HEK293 (cell line): ENCODE data around the gene ACP7.

Source experiments
- BCL11B ChIP-seq: fragments of 450-650 bp; formaldehyde crosslinking; IDR thresholded peaks from 2 replicates; pipeline ENCODE4 v1.5.1; 2016; ENCODE audit warnings: low read depth, missing biosample characterization, missing genetic modification characterization
- GLIS1 ChIP-seq: fragments of 450-650 bp; formaldehyde crosslinking; IDR thresholded peaks from 2 replicates; pipeline ENCODE4 v1.5.1; 2016; ENCODE audit warnings: missing biosample characterization, missing genetic modification characterization
- GLIS2 ChIP-seq: fragments of 450-650 bp; formaldehyde crosslinking; IDR thresholded peaks from 2 replicates; pipeline ENCODE4 v1.5.1; 2016; ENCODE audit warnings: missing biosample characterization, missing genetic modification characterization
- KLF10 ChIP-seq: fragments of 450-650 bp; IDR thresholded peaks from 2 replicates; pipeline ENCODE4 v1.5.1; 2018; ENCODE audit warnings: missing biosample characterization, mild to moderate bottlenecking, missing genetic modification characterization
- RBAK ChIP-seq: fragments of 450-650 bp; formaldehyde crosslinking; IDR thresholded peaks from 2 replicates; pipeline ENCODE4 v1.5.1; 2016; ENCODE audit warnings: missing biosample characterization, missing genetic modification characterization
- REPIN1 ChIP-seq: fragments of 450-650 bp; formaldehyde crosslinking; IDR thresholded peaks from 2 replicates; pipeline ENCODE4 v1.5.1; 2017; ENCODE audit warnings: missing biosample characterization, missing genetic modification characterization, low read depth
- REST ChIP-seq: fragments of 450-650 bp; formaldehyde crosslinking; IDR thresholded peaks from 2 replicates; pipeline ENCODE4 v1.5.1; 2016; ENCODE audit warnings: missing biosample characterization, missing genetic modification characterization
- SCRT2 ChIP-seq: fragments of 450-650 bp; formaldehyde crosslinking; IDR thresholded peaks from 2 replicates; pipeline ENCODE4 v1.5.1; 2016; ENCODE audit warnings: missing biosample characterization, missing genetic modification characterization
- SP3 ChIP-seq: fragments of 450-650 bp; formaldehyde crosslinking; IDR thresholded peaks from 2 replicates; pipeline ENCODE4 v1.5.1; 2016; ENCODE audit warnings: missing biosample characterization, missing genetic modification characterization
- SP7 ChIP-seq: fragments of 450-650 bp; formaldehyde crosslinking; IDR thresholded peaks from 2 replicates; pipeline ENCODE4 v1.5.1; 2016; ENCODE audit warnings: missing biosample characterization, missing genetic modification characterization
- TCF7L2 ChIP-seq: IDR thresholded peaks from 2 replicates; pipeline ENCODE4 v1.6.1; 2011; ENCODE audit warnings: low read depth, mild to moderate bottlenecking, inconsistent platforms, low read length, moderate library complexity, borderline replicate concordance
- ZBTB17 ChIP-seq: fragments of 450-650 bp; formaldehyde crosslinking; IDR thresholded peaks from 2 replicates; pipeline ENCODE4 v1.5.1; 2016; ENCODE audit warnings: missing biosample characterization, missing genetic modification characterization
- ZFHX2 ChIP-seq: fragments of 450-650 bp; formaldehyde crosslinking; conservative IDR thresholded peaks from 2 replicates; pipeline ENCODE4 v1.5.1; 2016; ENCODE audit warnings: missing biosample characterization, missing genetic modification characterization
- ZFP37 ChIP-seq: fragments of 450-650 bp; formaldehyde crosslinking; IDR thresholded peaks from 2 replicates; pipeline ENCODE4 v1.5.1; 2016; ENCODE audit warnings: missing biosample characterization, missing genetic modification characterization
- ZFP69B ChIP-seq: fragments of 450-650 bp; formaldehyde crosslinking; IDR thresholded peaks from 2 replicates; pipeline ENCODE4 v1.5.1; 2016; ENCODE audit warnings: missing biosample characterization, missing genetic modification characterization
- ZNF133 ChIP-seq: fragments of 450-650 bp; formaldehyde crosslinking; IDR thresholded peaks from 2 replicates; pipeline ENCODE4 v1.5.1; 2016; ENCODE audit warnings: missing biosample characterization, missing genetic modification characterization
- ZNF140 ChIP-seq: fragments of 450-650 bp; formaldehyde crosslinking; IDR thresholded peaks from 2 replicates; pipeline ENCODE4 v1.5.1; 2016; ENCODE audit warnings: missing biosample characterization, missing genetic modification characterization
- ZNF19 ChIP-seq: fragments of 450-650 bp; formaldehyde crosslinking; IDR thresholded peaks from 2 replicates; pipeline ENCODE4; 2016; ENCODE audit warnings: missing biosample characterization, missing genetic modification characterization, low read depth
- ZNF214 ChIP-seq: fragments of 450-650 bp; formaldehyde crosslinking; IDR thresholded peaks from 2 replicates; pipeline ENCODE4 v1.5.1; 2017; ENCODE audit warnings: missing biosample characterization, mild to moderate bottlenecking, missing genetic modification characterization, borderline replicate concordance
- ZNF23 ChIP-seq: fragments of 450-650 bp; formaldehyde crosslinking; IDR thresholded peaks from 2 replicates; pipeline ENCODE4 v1.5.1; 2016; ENCODE audit warnings: missing biosample characterization, missing genetic modification characterization, borderline replicate concordance
- ZNF24 ChIP-seq: fragments of 450-650 bp; formaldehyde crosslinking; IDR thresholded peaks from 2 replicates; pipeline ENCODE4 v1.5.1; 2016; ENCODE audit warnings: missing biosample characterization, missing genetic modification characterization
- ZNF248 ChIP-seq: fragments of 450-650 bp; formaldehyde crosslinking; IDR thresholded peaks from 2 replicates; pipeline ENCODE4 v1.5.1; 2017; ENCODE audit warnings: missing biosample characterization, missing genetic modification characterization
- ZNF274 ChIP-seq, 2 experiments: fragments of 200-500 bp in 1 of 2; fragments of 450-650 bp in 1 of 2; sonication (Bioruptor generic) in 1 of 2; formaldehyde crosslinking in 1 of 2; IDR thresholded peaks; 2 replicates each; pipeline versions ENCODE4 v1.5.1 to v1.6.1; 2014 to 2016; ENCODE audit warnings: borderline replicate concordance in 1 of 2, inconsistent platforms in 1 of 2, low read length in 1 of 2, missing biosample characterization in 1 of 2, missing genetic modification characterization in 1 of 2
- ZNF292 ChIP-seq: fragments of 450-650 bp; formaldehyde crosslinking; IDR thresholded peaks from 2 replicates; pipeline ENCODE4 v1.5.1; 2016; ENCODE audit warnings: low read depth, missing biosample characterization, missing genetic modification characterization, borderline replicate concordance
- ZNF311 ChIP-seq: fragments of 450-650 bp; formaldehyde crosslinking; IDR thresholded peaks from 2 replicates; pipeline ENCODE4 v1.5.1; 2017; ENCODE audit warnings: missing biosample characterization, missing genetic modification characterization, borderline replicate concordance
- ZNF350 ChIP-seq: fragments of 450-650 bp; formaldehyde crosslinking; IDR thresholded peaks from 2 replicates; pipeline ENCODE4 v1.5.0; 2017; ENCODE audit warnings: missing biosample characterization, mild to moderate bottlenecking, missing genetic modification characterization
- ZNF366 ChIP-seq: fragments of 450-650 bp; formaldehyde crosslinking; conservative IDR thresholded peaks from 2 replicates; pipeline ENCODE4 v1.5.1; 2016; ENCODE audit warnings: missing biosample characterization, missing genetic modification characterization
- ZNF37A ChIP-seq: fragments of 450-650 bp; IDR thresholded peaks from 2 replicates; pipeline ENCODE4 v1.5.1; 2018; ENCODE audit warnings: missing biosample characterization, missing genetic modification characterization
- ZNF423 ChIP-seq: fragments of 450-650 bp; formaldehyde crosslinking; IDR thresholded peaks from 2 replicates; pipeline ENCODE4 v1.5.1; 2016; ENCODE audit warnings: missing biosample characterization, missing genetic modification characterization
- ZNF426 ChIP-seq: fragments of 450-650 bp; formaldehyde crosslinking; IDR thresholded peaks from 2 replicates; pipeline ENCODE4 v1.5.1; 2017; ENCODE audit warnings: missing biosample characterization, missing genetic modification characterization, mild to moderate bottlenecking, inconsistent platforms, moderate library complexity
- ZNF521 ChIP-seq: fragments of 450-650 bp; formaldehyde crosslinking; IDR thresholded peaks from 2 replicates; pipeline ENCODE4 v1.5.1; 2017; ENCODE audit warnings: missing biosample characterization, mild to moderate bottlenecking, missing genetic modification characterization
- ZNF600 ChIP-seq: fragments of 450-650 bp; formaldehyde crosslinking; IDR thresholded peaks from 2 replicates; pipeline ENCODE4 v1.5.1; 2016; ENCODE audit warnings: missing biosample characterization, missing genetic modification characterization
- ZNF629 ChIP-seq: fragments of 450-650 bp; formaldehyde crosslinking; IDR thresholded peaks from 2 replicates; pipeline ENCODE4 v1.5.1; 2017; ENCODE audit warnings: missing biosample characterization, missing genetic modification characterization
- ZNF664 ChIP-seq: fragments of 450-650 bp; formaldehyde crosslinking; IDR thresholded peaks from 2 replicates; pipeline ENCODE4 v1.5.1; 2016; ENCODE audit warnings: missing biosample characterization, missing genetic modification characterization
- ZNF670 ChIP-seq: fragments of 450-650 bp; formaldehyde crosslinking; IDR thresholded peaks from 2 replicates; pipeline ENCODE4 v1.5.1; 2016; ENCODE audit warnings: missing biosample characterization, missing genetic modification characterization, low read depth
- ZNF677 ChIP-seq: fragments of 450-650 bp; IDR thresholded peaks from 2 replicates; pipeline ENCODE4 v1.5.0; 2018; ENCODE audit warnings: missing biosample characterization, mild to moderate bottlenecking, missing genetic modification characterization, moderate library complexity
- ZNF747 ChIP-seq: fragments of 450-650 bp; formaldehyde crosslinking; IDR thresholded peaks from 2 replicates; pipeline ENCODE4 v1.5.1; 2016; ENCODE audit warnings: missing biosample characterization, missing genetic modification characterization
- ZNF785 ChIP-seq: fragments of 450-650 bp; formaldehyde crosslinking; IDR thresholded peaks from 2 replicates; pipeline ENCODE4 v1.5.1; 2016; ENCODE audit warnings: missing biosample characterization, missing genetic modification characterization
- ZNF830 ChIP-seq: fragments of 450-650 bp; IDR thresholded peaks from 2 replicates; pipeline ENCODE4 v1.5.0; 2018; ENCODE audit warnings: missing biosample characterization, missing genetic modification characterization, low read depth, mild to moderate bottlenecking, moderate library complexity
- ZSCAN23 ChIP-seq: fragments of 450-650 bp; formaldehyde crosslinking; IDR thresholded peaks from 2 replicates; pipeline ENCODE4 v1.5.1; 2016; ENCODE audit warnings: missing biosample characterization, missing genetic modification characterization

ACP7 gene

GRCh38 chr19:39125554-39126311, 41.6 kb downstream of the ACP7 start, which contains the start of gene PAK4 (continued):
- TF ChIP-seq ZNF23 (tag by site-specific recombination) (peak; percentile 57; the same call in 1 of the 2 replicates), ZBTB17 (tag by site-specific recombination) (peak; percentile 85), ZNF24 (tag by site-specific recombination) (peak; percentile 64; the same call in 1 of the 2 replicates), ZNF664 (tag by site-specific recombination) (0 out of 2 replicates have a peak, but pooled peaks have one; percentile 12), ZNF521 (no peak), SP7 (tag by site-specific recombination) (peak; percentile 97), ZNF292 (tag by site-specific recombination) (no peak), ZNF366 (tag by site-specific recombination) (no peak; the same call in 1 of the 2 replicates), GLIS1 (tag by site-specific recombination) (peak; percentile 58), ZNF311 (tag by site-specific recombination) (no peak), SP3 (peak; percentile 100), ZNF19 (tag by site-specific recombination) (no peak), ZNF600 (no peak), RBAK (peak; percentile 79; the same call in 1 of the 2 replicates), ZNF423 (peak; percentile 62; the same call in 1 of the 2 replicates), ZNF133 (peak; percentile 56), ZNF785 (tag by site-specific recombination) (peak; percentile 93), ZFP37 (peak; percentile 98), ZNF677 (no peak), ZNF140 (tag by site-specific recombination) (no peak), ZFHX2 (tag by site-specific recombination) (peak; percentile 99), GLIS2 (tag by site-specific recombination) (peak; percentile 86), REPIN1 (tag by site-specific recombination) (peak; percentile 93; the same call in 1 of the 2 replicates), BCL11B (peak; percentile 100), ZNF214 (tag by site-specific recombination) (no peak), ZFP69B (no peak), ZNF274 (IDR thresholded peaks at IDR 0.05; ENCODE audit: low read length) (no peak), ZNF274 (tag by site-specific recombination; IDR thresholded peaks at IDR 0.05; ENCODE audit: borderline replicate concordance) (no peak), ZNF747 (tag by site-specific recombination) (no peak), ZNF629 (tag by site-specific recombination) (peak; percentile 76), KLF10 (tag by site-specific recombination) (peak; percentile 96), REST (tag by site-specific recombination) (peak; percentile 75), ZNF830 (tag by site-specific recombination) (no peak), ZNF426 (tag by site-specific recombination) (no peak), ZNF248 (tag by site-specific recombination) (no peak), SCRT2 (tag by site-specific recombination) (peak; percentile 77; the same call in 1 of the 2 replicates), ZNF37A (tag by site-specific recombination) (no peak), ZSCAN23 (tag by site-specific recombination) (peak; percentile 63; the same call in 1 of the 2 replicates), ZNF670 (tag by site-specific recombination) (no peak), ZNF350 (tag by site-specific recombination) (no peak), TCF7L2 (no peak)
